Activated T-cell treated with anti-CD3 and anti-CD28 coated beads, Interleukin-2, amount 50 U/mL, for 1 hour (primary cell): ENCODE results near the gene DCAF12L2.
"Not testable (repeated sequence)": the region's sequence is repeated elsewhere in the genome, so short reads cannot be mapped to it uniquely, and the experiment has no call there.

Source experiments
- DNase-seq: peaks from one replicate; pipeline ENCODE4 v3.0.0-alpha.2; 2020

Gene DCAF12L2

DNA sequence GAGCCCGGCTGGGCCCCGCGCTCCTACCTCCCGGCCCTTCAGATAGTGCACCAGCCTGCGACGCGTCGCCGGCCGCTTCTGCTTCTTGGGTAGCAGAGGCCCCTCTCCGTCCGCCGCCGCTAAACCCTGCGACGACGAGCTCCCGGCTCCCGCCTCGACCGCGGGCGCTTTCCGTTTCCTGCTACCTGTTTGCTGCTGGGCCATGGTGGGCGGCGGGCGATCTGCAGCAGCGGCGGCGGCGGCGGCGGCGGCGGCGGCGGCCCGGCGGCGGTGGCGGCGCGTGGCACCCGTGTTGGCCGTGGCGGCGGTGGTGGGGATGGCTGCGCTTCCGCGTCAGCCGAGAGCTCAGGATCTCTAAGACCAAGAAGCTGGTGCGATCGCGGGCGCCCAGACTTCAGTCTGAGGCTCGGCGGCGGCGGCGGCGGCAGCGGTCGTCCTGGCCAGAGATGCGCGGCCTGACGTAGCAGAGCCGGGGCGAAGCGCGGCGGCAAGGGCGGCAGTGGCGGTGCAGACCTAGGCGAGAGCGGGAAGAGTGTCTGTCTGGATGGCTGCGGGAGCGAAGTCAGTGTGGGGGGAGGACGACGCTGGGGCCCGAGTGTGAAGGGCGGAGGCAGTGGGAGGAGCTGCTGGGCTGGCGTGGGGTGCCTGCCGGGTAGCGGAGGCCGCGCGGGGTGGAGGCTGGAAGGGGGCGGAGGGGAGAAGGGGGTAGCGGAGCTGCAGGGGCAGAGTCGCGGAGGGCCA lies at the start of gene DCAF12L2:
DCAF12L2 (minus strand) TSS at position 569 of the 741 bp plus-strand sequence; CDS start at position 204, 365 bp downstream.
- no peak for DNase-seq

- not testable (repeated sequence) for DNase-seq
Observed at GRCh38 chrX:126190888-126191287, 24.8 kb upstream of the DCAF12L2 start.

GRCh38 chrX:126177133-126177840 lies 11.2 kb upstream of the DCAF12L2 start:
- no peak for DNase-seq

GRCh38 chrX:126170720-126171119 lies 4.6 kb upstream of the DCAF12L2 start:
- DNase-seq = no peak

DNA sequence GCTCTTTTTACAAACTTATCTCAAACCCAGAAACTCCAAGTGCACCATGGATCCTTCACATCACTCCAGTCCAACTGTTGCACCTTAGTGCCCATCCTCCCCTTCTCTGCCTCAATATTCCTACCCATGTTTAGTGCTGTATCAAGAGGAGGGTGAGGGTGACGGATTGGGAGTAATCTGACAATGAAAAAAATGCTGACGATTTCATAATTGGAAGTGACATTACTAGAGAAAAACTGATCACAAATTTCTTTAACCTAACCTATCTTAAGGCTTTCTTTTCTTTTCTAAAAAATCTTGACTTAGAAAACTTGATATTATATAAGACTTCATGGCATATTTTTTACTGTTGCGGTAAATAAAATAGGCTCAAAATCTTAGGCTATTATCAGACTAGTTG lies 1.5 kb upstream of the DCAF12L2 start:
- DNase-seq = no peak

GRCh38 chrX:126165401-126165720 lies 728 bp downstream of the DCAF12L2 start:
- no peak for DNase-seq

GRCh38 chrX:126164689-126165400 lies 1.2 kb downstream of the DCAF12L2 start:
- no peak for DNase-seq

- no peak for DNase-seq
Observed at GRCh38 chrX:126164226-126164625, 1.9 kb downstream of the DCAF12L2 start.

- DNase-seq = no peak
Observed at GRCh38 chrX:126141014-126141413, 25.1 kb downstream of the DCAF12L2 start.

- DNase-seq = no peak
Observed at GRCh38 chrX:126137899-126138298, 28.2 kb downstream of the DCAF12L2 start.

DNA sequence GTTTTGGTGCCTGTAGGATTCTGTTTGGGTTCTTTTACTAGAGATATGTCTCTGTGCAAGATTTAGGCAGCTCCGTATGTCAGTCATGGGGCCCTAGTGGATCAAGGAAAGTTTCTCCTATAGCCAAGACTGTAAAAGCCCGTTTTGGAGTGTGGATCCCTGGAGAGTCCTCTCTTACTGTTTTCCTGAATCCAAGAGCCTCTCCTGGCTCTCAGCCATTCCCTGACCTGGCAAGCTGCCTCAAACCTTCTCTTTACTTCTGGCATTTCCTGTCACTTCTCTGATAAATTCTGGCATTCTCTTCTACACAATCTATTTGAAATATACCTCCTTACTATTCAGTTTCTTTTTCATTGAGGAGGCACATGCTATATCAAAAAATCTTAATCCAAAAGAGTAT lies 41.4 kb downstream of the DCAF12L2 start:
- no peak for DNase-seq
